ENCODE measurements around the gene KSR1. TPM values are rescaled to one million over a fixed set of nuclear protein-coding genes. Genes with fewer than 3 reads are reported as not detected.
"Not testable (repeated sequence)": the region's sequence is repeated elsewhere in the genome, so short reads cannot be mapped to it uniquely, and the experiment has no call there.

KSR1 gene
- total RNA-seq, 4 donors from 2014 or later = 10.0 to 15.2 (median 13.9) TPM

DNA sequence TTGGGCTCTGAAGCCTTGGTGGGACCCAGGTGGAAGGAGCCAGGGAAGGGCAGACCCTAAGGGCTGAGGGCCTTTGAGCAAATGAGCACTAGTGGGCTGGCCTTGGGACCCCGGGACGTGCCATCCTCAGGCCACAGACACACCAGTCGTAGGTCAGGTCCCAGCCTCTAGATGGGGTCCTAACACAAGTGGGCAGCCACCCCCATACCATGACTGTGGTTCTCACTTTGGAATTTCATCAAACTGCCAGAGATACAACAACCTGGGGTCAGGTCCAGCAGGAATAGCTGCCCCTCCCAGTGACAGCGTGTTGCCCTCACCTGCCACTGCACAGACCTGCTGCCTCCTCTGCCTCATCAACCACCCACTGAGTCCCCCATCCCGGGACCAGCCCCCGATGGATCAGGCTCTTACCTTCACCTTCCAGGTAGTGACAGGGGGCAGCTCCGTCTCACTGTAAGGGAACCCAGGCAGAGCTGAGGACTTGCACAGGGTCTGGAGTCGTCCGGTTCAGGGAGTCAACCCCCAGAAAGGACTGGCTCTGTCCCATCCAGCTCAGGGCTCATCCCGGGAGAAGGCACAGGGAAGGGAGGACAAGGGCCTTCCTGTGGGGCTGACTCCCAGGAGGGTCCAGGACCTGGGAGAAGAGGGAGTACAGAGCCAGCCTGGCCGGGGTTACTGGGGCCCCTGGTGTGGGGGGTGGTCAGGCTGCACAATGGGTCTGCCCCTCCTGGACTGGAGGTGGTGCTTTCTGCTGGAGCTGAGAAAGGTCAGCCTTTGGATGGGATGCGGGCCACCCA lies 214.7 kb downstream of the KSR1 start:
- Histone ChIP-seq H3K9me3 (no peaks in the 10 kb centered on the region), H3K4me1 (no peaks in the 10 kb centered on the region), H3K27me3 (no peaks in the 10 kb centered on the region), H3K36me3 (no peaks in the 10 kb centered on the region), H3K4me3 (no peak overlapping the region), H3K27ac (no peak overlapping the region)
- TF ChIP-seq POLR2A (IDR thresholded peaks at IDR 0.05) = no peak
- ATAC-seq = no peak
- 68 to 100% methylated on average over 1 to 2 of the region's 12 CpGs for WGBS, 2 donors (ENCODE audit: low coverage in 1 of 2)

DNA sequence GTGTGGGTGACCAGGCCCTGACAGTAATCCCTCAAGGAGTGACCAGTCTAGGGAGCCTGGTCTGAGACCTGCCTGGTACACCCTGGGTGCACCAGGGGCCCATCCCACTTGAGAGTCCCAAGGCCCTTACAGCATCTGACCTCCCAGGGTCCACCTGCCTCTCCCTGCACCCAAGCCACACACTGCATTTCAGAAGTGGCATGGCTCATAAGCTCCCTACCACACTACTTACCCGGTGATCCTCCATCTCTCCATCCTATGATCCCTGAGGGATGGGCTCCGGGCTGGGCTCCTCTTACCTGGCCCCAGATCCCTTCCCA lies 215.3 kb downstream of the KSR1 start:
- ATAC-seq = no peak
- Histone ChIP-seq H3K27ac (no peak overlapping the region), H3K36me3 (no peaks in the 10 kb centered on the region), H3K9me3 (no peaks in the 10 kb centered on the region), H3K27me3 (peaks cover 5% of the 10 kb centered on the region), H3K4me3 (no peak overlapping the region), H3K4me1 (no peaks in the 10 kb centered on the region)
- 100% methylated on average over 1 of the region's 2 CpGs; no CpG with 5 or more reads in 1 of the 2 donors for WGBS, 2 donors (ENCODE audit: low coverage in 1 of 2)
- TF ChIP-seq EP300 (IDR thresholded peaks at IDR 0.05) (no peak), POLR2AphosphoS5 (IDR thresholded peaks at IDR 0.05) (no peak), POLR2A (IDR thresholded peaks at IDR 0.05) (no peak)
- TF ChIP-seq, protein P1, sequence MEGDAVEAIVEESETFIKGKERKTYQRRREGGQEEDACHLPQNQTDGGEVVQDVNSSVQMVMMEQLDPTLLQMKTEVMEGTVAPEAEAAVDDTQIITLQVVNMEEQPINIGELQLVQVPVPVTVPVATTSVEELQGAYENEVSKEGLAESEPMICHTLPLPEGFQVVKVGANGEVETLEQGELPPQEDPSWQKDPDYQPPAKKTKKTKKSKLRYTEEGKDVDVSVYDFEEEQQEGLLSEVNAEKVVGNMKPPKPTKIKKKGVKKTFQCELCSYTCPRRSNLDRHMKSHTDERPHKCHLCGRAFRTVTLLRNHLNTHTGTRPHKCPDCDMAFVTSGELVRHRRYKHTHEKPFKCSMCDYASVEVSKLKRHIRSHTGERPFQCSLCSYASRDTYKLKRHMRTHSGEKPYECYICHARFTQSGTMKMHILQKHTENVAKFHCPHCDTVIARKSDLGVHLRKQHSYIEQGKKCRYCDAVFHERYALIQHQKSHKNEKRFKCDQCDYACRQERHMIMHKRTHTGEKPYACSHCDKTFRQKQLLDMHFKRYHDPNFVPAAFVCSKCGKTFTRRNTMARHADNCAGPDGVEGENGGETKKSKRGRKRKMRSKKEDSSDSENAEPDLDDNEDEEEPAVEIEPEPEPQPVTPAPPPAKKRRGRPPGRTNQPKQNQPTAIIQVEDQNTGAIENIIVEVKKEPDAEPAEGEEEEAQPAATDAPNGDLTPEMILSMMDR (IDR thresholded peaks at IDR 0.05) = no peak

DNA sequence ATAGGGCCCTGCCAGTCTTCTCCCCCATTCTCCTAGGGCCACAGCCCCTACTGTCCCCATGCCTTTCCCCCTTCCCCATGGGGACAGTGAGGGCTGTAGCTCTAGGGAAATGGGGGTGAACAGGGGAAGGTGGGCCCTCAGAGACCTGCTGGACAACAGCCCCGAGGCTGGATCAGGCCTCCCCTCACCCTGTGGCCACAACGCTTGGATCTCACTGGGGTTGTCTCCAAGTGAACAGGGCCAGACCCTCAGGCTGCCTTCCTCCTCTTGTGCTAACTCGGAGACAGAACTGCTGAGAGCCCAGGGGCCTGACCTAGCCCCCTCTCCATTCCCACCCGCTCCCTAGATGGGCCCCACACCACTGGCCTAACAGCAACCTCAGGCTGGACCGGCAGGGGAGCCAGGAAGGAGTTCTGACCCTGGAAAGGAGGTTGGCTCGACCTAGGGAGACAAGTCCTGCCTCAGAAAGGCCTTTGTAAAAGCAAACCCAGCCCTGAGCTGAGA lies 215.8 kb downstream of the KSR1 start:
- H3K27ac ChIP-seq, ATAC-seq, H3K27me3 ChIP-seq, H3K4me1 ChIP-seq, H3K9me3 ChIP-seq, H3K4me3 ChIP-seq, H3K36me3 ChIP-seq: not testable (repeated sequence)
- 50% methylated on average over 3 of the region's 6 CpGs; no CpG with 5 or more reads in 1 of the 2 donors for WGBS, 2 donors (ENCODE audit: low coverage in 1 of 2)

DNA sequence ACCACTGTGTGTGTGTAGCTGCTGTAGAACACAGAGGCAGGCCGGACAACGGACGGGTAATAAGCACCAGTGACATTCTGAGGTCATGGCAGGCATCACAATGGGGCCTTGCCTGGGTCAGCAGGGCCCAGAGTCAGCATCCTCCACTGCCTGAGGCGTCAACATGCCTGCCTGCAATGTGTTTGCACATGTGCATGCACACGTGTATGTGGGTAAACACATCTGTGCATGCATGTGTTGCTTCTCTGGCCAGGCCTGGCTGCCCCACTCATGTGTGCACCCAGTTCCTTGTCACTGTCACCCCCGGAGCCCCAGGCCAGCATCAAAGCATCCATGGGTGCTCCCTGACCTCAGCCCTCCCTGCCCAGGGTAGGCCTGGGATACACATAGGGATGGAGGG lies 218.1 kb downstream of the KSR1 start:
- WGBS, 2 donors (ENCODE audit: low coverage in 1 of 2) = 67 to 70% methylated on average over 1 to 4 of the region's 6 CpGs

More for the DNA sequence above, 218.1 kb downstream of the KSR1 start:
- TF ChIP-seq POLR2A (IDR thresholded peaks at IDR 0.05) = no peak
- no peak for TF ChIP-seq POLR2AphosphoS5 (IDR thresholded peaks at IDR 0.05)
- TF ChIP-seq, protein P1 (IDR thresholded peaks at IDR 0.05) = no peak
- TF ChIP-seq EP300 (IDR thresholded peaks at IDR 0.05) = no peak
- Histone ChIP-seq H3K4me3 (no peak overlapping the region), H3K36me3 (no peaks in the 10 kb centered on the region), H3K27ac (no peak overlapping the region), H3K4me1 (no peaks in the 10 kb centered on the region), H3K9me3 (no peaks in the 10 kb centered on the region), H3K27me3 (peaks cover 7% of the 10 kb centered on the region)
- ATAC-seq = no peak

Small RNAs within 50 kb of the gene (small RNA-seq; reads per million reads assigned to genes)
- 0 reads per million in 4 donors for gene AC015688.5

Other genes with a start within 250 kb of the KSR1 start
- gene WSB1, start 162.3 kb upstream of the KSR1 start, total RNA-seq = 100 to 1,000 TPM in 2 of 4 donors, 10 to 100 TPM in 2; 74.2 to 200 (median 133) TPM
- gene LGALS9, start 174.7 kb downstream of the KSR1 start, total RNA-seq = 10 to 100 TPM in 3 of 4 donors, 1 to 10 TPM in 1; 8.7 to 62.0 (median 27.2) TPM